Activated CD4-positive, CD25-positive, alpha-beta regulatory T cell treated with anti-CD3 and anti-CD28 coated beads, Interleukin-2, amount 50 U/mL, for 72 hours (primary cell): Measurements from ENCODE around the gene ZBTB18.
"Not testable (repeated sequence)": the region's sequence is repeated elsewhere in the genome, so short reads cannot be mapped to it uniquely, and the experiment has no call there.

ENCODE experiments used
- DNase-seq: peaks from one replicate; pipeline ENCODE4 v3.0.0; 2021

ZBTB18 gene

GRCh38 chr1:244042293-244042692 is 8.8 kb upstream of the ZBTB18 start:
- no peak for DNase-seq

- no peak for DNase-seq
Measured at GRCh38 chr1:244044423-244044822, 6.7 kb upstream of the ZBTB18 start.

GRCh38 chr1:244046254-244046653 is 4.8 kb upstream of the ZBTB18 start:
- DNase-seq: not testable (repeated sequence)

GRCh38 chr1:244046907-244047611 is 4.0 kb upstream of the ZBTB18 start:
- DNase-seq: no peak

GRCh38 chr1:244047621-244048255 is 3.3 kb upstream of the ZBTB18 start:
- DNase-seq: no peak

- peak; percentile 89 for DNase-seq
Measured at GRCh38 chr1:244048256-244049161, 2.6 kb upstream of the ZBTB18 start.

- DNase-seq: peak; percentile 45
Measured at GRCh38 chr1:244049162-244050013, 1.7 kb upstream of the ZBTB18 start.

GRCh38 chr1:244050014-244050834 is 859 bp upstream of the ZBTB18 start:
- no peak for DNase-seq

GRCh38 chr1:244052016-244052727 is 1.1 kb downstream of the ZBTB18 start:
- no peak for DNase-seq

- DNase-seq: no peak
Measured at GRCh38 chr1:244052728-244053312, 1.7 kb downstream of the ZBTB18 start.

- no peak for DNase-seq
Measured at GRCh38 chr1:244053831-244054230, 2.7 kb downstream of the ZBTB18 start.

- no peak for DNase-seq
Measured at GRCh38 chr1:244054247-244054923, 3.3 kb downstream of the ZBTB18 start.

- no peak for DNase-seq
Measured at GRCh38 chr1:244054924-244055263, 3.8 kb downstream of the ZBTB18 start.

- DNase-seq: no peak
Measured at GRCh38 chr1:244056577-244056976, 5.5 kb downstream of the ZBTB18 start.

GRCh38 chr1:244057474-244058385 is 6.6 kb downstream of the ZBTB18 start:
- no peak for DNase-seq

GRCh38 chr1:244060117-244060516 is 9.0 kb downstream of the ZBTB18 start:
- DNase-seq: no peak

GRCh38 chr1:244060686-244061085 is 9.6 kb downstream of the ZBTB18 start:
- DNase-seq: no peak

GRCh38 chr1:244062156-244062725 is 11.2 kb downstream of the ZBTB18 start:
- DNase-seq: no peak

- DNase-seq: no peak
Measured at GRCh38 chr1:244063498-244063897, 12.4 kb downstream of the ZBTB18 start.
